Fibroblast of lung (primary cell): ENCODE results near the gene BAG1. TPM values are rescaled to one million over a fixed set of nuclear protein-coding genes. Genes with fewer than 3 reads are reported as not detected.

Experiments
- DNase-seq, 2 donors: peaks; one replicate each; pipeline versions ENCODE4 v3.0.0 to v3.0.0-alpha.2; 2010; ENCODE audit warnings: low read depth in 2 of 2
- H2AFZ ChIP-seq: 2 replicates; pipeline ENCODE4 v1.5.1; 2012; ENCODE audit warnings: low read length, control low read depth, inconsistent platforms
- H3K27ac ChIP-seq: 2 replicates; pipeline ENCODE4 v1.5.1; 2011; ENCODE audit warnings: low read length, control low read depth; ENCODE audit not compliant: insufficient read depth
- H3K27me3 ChIP-seq: 2 replicates; pipeline ENCODE4 v1.5.1; 2011; ENCODE audit warnings: mild to moderate bottlenecking, low read length; ENCODE audit not compliant: control insufficient read depth, insufficient read depth
- H3K36me3 ChIP-seq: 2 replicates; pipeline ENCODE4 v1.5.1; 2011; ENCODE audit warnings: low read length; ENCODE audit not compliant: control insufficient read depth, insufficient read depth
- H3K4me1 ChIP-seq: 2 replicates; pipeline ENCODE4 v1.5.1; 2011; ENCODE audit warnings: low read length; ENCODE audit not compliant: control insufficient read depth, insufficient read depth; ENCODE audit errors: extremely low read depth
- H3K4me2 ChIP-seq: 2 replicates; pipeline ENCODE4 v1.5.1; 2011; ENCODE audit warnings: low read length, control low read depth; ENCODE audit not compliant: insufficient read depth; ENCODE audit errors: extremely low read depth
- H3K4me3 ChIP-seq, 4 experiments: fragments of 200-600 bp in 1 of 4; sonication (generic) in 1 of 4; replicated peaks in 1 of 4; 2 replicates each; pipeline ENCODE4 v1.5.1; 2011 to 2016; ENCODE audit warnings: low read length in 4 of 4, low read depth in 3 of 4, mild to moderate bottlenecking in 3 of 4, control low read depth in 2 of 4, inconsistent platforms in 1 of 4, mixed read lengths in 1 of 4; ENCODE audit not compliant: insufficient read depth in 1 of 4; ENCODE audit errors: control extremely low read depth in 1 of 4
- H3K79me2 ChIP-seq: 2 replicates; pipeline ENCODE4 v1.5.1; 2012; ENCODE audit warnings: mild to moderate bottlenecking, low read length, inconsistent platforms; ENCODE audit not compliant: control insufficient read depth, insufficient read depth
- H3K9ac ChIP-seq: 2 replicates; pipeline ENCODE4 v1.5.1; 2011; ENCODE audit warnings: mild to moderate bottlenecking, low read length, control low read depth; ENCODE audit not compliant: insufficient read depth
- H3K9me3 ChIP-seq: 2 replicates; pipeline ENCODE4 v1.5.1; 2012; ENCODE audit warnings: low read depth, low read length; ENCODE audit not compliant: control insufficient read depth, insufficient read depth
- H4K20me1 ChIP-seq: 2 replicates; pipeline ENCODE4 v1.5.1; 2011; ENCODE audit warnings: low read length; ENCODE audit not compliant: control insufficient read depth, insufficient read depth; ENCODE audit errors: extremely low read depth
- CTCF ChIP-seq, 2 donors: IDR thresholded peaks in 1 of 2; conservative IDR thresholded peaks in 1 of 2; 1 replicate in 1 of 2; 2 replicates in 1 of 2; pipeline ENCODE4 v1.5.1; 2011 to 2012; ENCODE audit warnings: low read length in 2 of 2, control low read depth in 1 of 2, inconsistent platforms in 1 of 2, low read depth in 1 of 2, mild to moderate bottlenecking in 1 of 2
- EZH2 ChIP-seq: IDR thresholded peaks from 2 replicates; pipeline ENCODE4 v1.5.1; 2012; ENCODE audit warnings: low read length, control low read depth, mild to moderate bottlenecking; ENCODE audit errors: missing control alignments
- polyA minus RNA-seq: library from RNA; depleted of rRNA, polyadenylated mRNA; stranded (reverse); fragments of >200 nt; gene quantifications from 2 replicates; pipeline ENCODE4 v1.2.3, GENCODE V29; 2011; ENCODE audit warnings: low replicate concordance
- polyA plus RNA-seq, 2 donors: library from polyadenylated mRNA; depleted of rRNA in 1 of 2; stranded (reverse) in 1 of 2; unstranded in 1 of 2; fragments of >200 nt; gene quantifications; 2 replicates each; pipeline ENCODE4 v1.2.1, GENCODE V29; 2011 to 2012; ENCODE audit warnings: missing spikeins in 1 of 2
- total RNA-seq: library from RNA; depleted of rRNA; stranded (reverse); fragments of >200 nt; gene quantifications from 2 replicates; pipeline ENCODE4 v1.2.1, GENCODE V29; 2014

BAG1 gene
- 19.2 and 19.8 TPM in 2 replicates for total RNA-seq
- polyA plus RNA-seq, result 30.4 and 36.4 TPM in 2 replicates
- 33.1 and 40.8 TPM in 2 replicates for polyA plus RNA-seq (2012)
- polyA minus RNA-seq, result 1.7 and 5.7 TPM in 2 replicates

- peak within 1 kb of the TSS; percentile 85 for H3K9ac ChIP-seq
- H2AFZ ChIP-seq, result peak within 1 kb of the TSS; percentile 91
- peak within 1 kb of the TSS; percentile 92 to 99 (median 96) for H3K4me3 ChIP-seq
- H3K4me2 ChIP-seq, result peak within 1 kb of the TSS; percentile 85
- H3K27me3 ChIP-seq, result no peaks in the 10 kb centered on the region
- TF ChIP-seq CTCF (conservative IDR thresholded peaks at IDR 0.05 in 1 of 2, IDR thresholded peaks at IDR 0.05 in 1 of 2; ENCODE audit: low read depth in 1 of 2, low read length in 2 of 2), result peak; percentile 30 to 36
- no peak for TF ChIP-seq EZH2
- peaks cover 6% of the 10 kb centered on the region for H3K36me3 ChIP-seq
- H3K9me3 ChIP-seq, result no peaks in the 10 kb centered on the region
- no peaks in the 10 kb centered on the region for H4K20me1 ChIP-seq
- peaks cover 2% of the 10 kb centered on the region for H3K4me1 ChIP-seq
- H3K79me2 ChIP-seq, result peaks cover 32% of the 10 kb centered on the region
- peak within 1 kb of the TSS; percentile 96 for H3K27ac ChIP-seq
- DNase-seq, result peak; percentile 98 to 99
Measured at GRCh38 chr9:33264473-33265177, at the start of gene BAG1, which contains the start of gene CHMP5. Gene BAG1 (minus strand): TSS chr9:33264708. Gene CHMP5 (plus strand): TSS chr9:33265049. CDS start chr9:33265079, 30 bp downstream.

- H3K79me2 ChIP-seq, result no peaks in the 10 kb centered on the region
- H3K27ac ChIP-seq, result no peak overlapping the region
- peaks cover 17% of the 10 kb centered on the region for H3K36me3 ChIP-seq
- no peaks in the 10 kb centered on the region for H3K4me1 ChIP-seq
- H4K20me1 ChIP-seq, result no peaks in the 10 kb centered on the region
- no peak overlapping the region for H3K4me2 ChIP-seq
- no peaks in the 10 kb centered on the region for H3K27me3 ChIP-seq
- no peak overlapping the region for H3K4me3 ChIP-seq
- no peaks in the 10 kb centered on the region for H3K9me3 ChIP-seq
- peak in 1 of 2 donors; percentile 27 for DNase-seq
- H3K9ac ChIP-seq, result no peak overlapping the region
- no peak for TF ChIP-seq CTCF (conservative IDR thresholded peaks at IDR 0.05 in 1 of 2, IDR thresholded peaks at IDR 0.05 in 1 of 2; ENCODE audit: low read depth in 1 of 2, low read length in 2 of 2)
- no peak for TF ChIP-seq EZH2
- no peak overlapping the region for H2AFZ ChIP-seq
Measured at GRCh38 chr9:33311953-33312352, 47.4 kb upstream of the BAG1 start.

GRCh38 chr9:33310748-33311147, 46.2 kb upstream of the BAG1 start:
- Histone ChIP-seq H3K9ac (no peak overlapping the region), H3K79me2 (no peaks in the 10 kb centered on the region), H3K9me3 (no peaks in the 10 kb centered on the region), H3K27me3 (no peaks in the 10 kb centered on the region), H3K36me3 (peaks cover 15% of the 10 kb centered on the region), H3K27ac (no peak overlapping the region), H3K4me2 (no peak overlapping the region), H3K4me3 (no peak overlapping the region), H3K4me1 (no peaks in the 10 kb centered on the region), H2AFZ (no peak overlapping the region), H4K20me1 (no peaks in the 10 kb centered on the region)
- no peak for DNase-seq
- TF ChIP-seq CTCF (conservative IDR thresholded peaks at IDR 0.05 in 1 of 2, IDR thresholded peaks at IDR 0.05 in 1 of 2; ENCODE audit: low read depth in 1 of 2, low read length in 2 of 2), result no peak
- TF ChIP-seq EZH2, result no peak
